A673 (cell line): ENCODE results near the gene HES5. TPM values are rescaled to one million over a fixed set of nuclear protein-coding genes. Genes with fewer than 3 reads are reported as not detected.

Experiments
- BruUV-seq: library from RNA; stranded (reverse); fragments of 400-500 nt; replicated peaks from 2 replicates; lab custom pipeline; 2021; lab: Mats Ljungman, UMichigan
- CTCF ChIA-PET: fragments of 300-600 bp; sonication (Branson Sonifier 250); formaldehyde crosslinking; loops from one replicate; lab custom pipeline; 2022; ENCODE audit warnings: antibody characterized with exemption; lab: Charles Lee
- POLR2A ChIA-PET: fragments of 300-600 bp; sonication (Branson Sonifier 250); formaldehyde crosslinking; loops from one replicate; lab custom pipeline; 2022; ENCODE audit warnings: antibody characterized with exemption; ENCODE audit not compliant: low non-redundant PET; lab: Charles Lee
- DNase-seq: peaks from one replicate; pipeline ENCODE4 v3.0.0-alpha.2; 2015; ENCODE audit warnings: low spot score
- H3K27ac ChIP-seq: fragments of 200-600 bp; sonication (generic); 2 replicates; pipeline ENCODE4 v1.5.1; 2016; ENCODE audit warnings: mixed run types, low read depth, mild to moderate bottlenecking, mixed read lengths, antibody characterized with exemption, low read length; ENCODE audit not compliant: poor library complexity, severe bottlenecking
- H3K27me3 ChIP-seq: fragments of 200-600 bp; sonication (generic); replicated peaks from 2 replicates; pipeline ENCODE4 v1.6.1; 2017; ENCODE audit warnings: mixed run types, low read depth, mild to moderate bottlenecking, mixed read lengths, antibody characterized with exemption, low read length; ENCODE audit not compliant: insufficient read depth, poor library complexity
- H3K36me3 ChIP-seq: fragments of 200-600 bp; sonication (generic); 2 replicates; pipeline ENCODE4 v1.6.1; 2016; ENCODE audit warnings: mixed run types, mild to moderate bottlenecking, mixed read lengths, antibody characterized with exemption, low read length; ENCODE audit not compliant: insufficient read depth, poor library complexity, severe bottlenecking
- H3K4me1 ChIP-seq: fragments of 200-600 bp; sonication (generic); 2 replicates; pipeline ENCODE4 v1.6.1; 2017; ENCODE audit warnings: mixed run types, mild to moderate bottlenecking, mixed read lengths, antibody characterized with exemption, low read length; ENCODE audit not compliant: insufficient read depth, poor library complexity, severe bottlenecking
- H3K4me3 ChIP-seq: fragments of 200-600 bp; sonication (generic); 2 replicates; pipeline ENCODE4 v1.5.1; 2016; ENCODE audit warnings: low read depth, mixed run types, mild to moderate bottlenecking, mixed read lengths, low read length; ENCODE audit not compliant: poor library complexity, severe bottlenecking
- H3K9me3 ChIP-seq: fragments of 200-600 bp; sonication (generic); 2 replicates; pipeline ENCODE4 v1.6.1; 2016; ENCODE audit warnings: mixed run types, low read depth, mild to moderate bottlenecking, mixed read lengths, antibody characterized with exemption, low read length; ENCODE audit not compliant: poor library complexity, severe bottlenecking
- CTCF ChIP-seq: fragments of 300-800, 200-600 bp; sonication (generic); conservative IDR thresholded peaks from 2 replicates; pipeline ENCODE4 v1.5.1; 2017; ENCODE audit warnings: low read depth, mild to moderate bottlenecking, antibody characterized with exemption, low read length, moderate library complexity, mixed read lengths
- EZH2 ChIP-seq: fragments of 200-600 bp; sonication (generic); IDR thresholded peaks from 2 replicates; pipeline ENCODE4 v1.6.1; 2017; ENCODE audit warnings: borderline replicate concordance, low read depth, mild to moderate bottlenecking, mixed read lengths, antibody characterized with exemption, low read length; ENCODE audit not compliant: poor library complexity, severe bottlenecking
- intact Hi-C: fragments of 100-400 bp; cut with micrococcal nuclease; formaldehyde crosslinking; loops from one replicate; pipeline ENCODE4 v1.10.0; 2022; ENCODE audit not compliant: unreplicated experiment
- total RNA-seq: library from RNA; stranded (reverse); gene quantifications from 2 replicates; pipeline ENCODE4 v1.2.3, GENCODE V29; 2021

Gene HES5
- total RNA-seq, 1 experiment from 2014 or later: not detected

- BruUV-seq: no TSS peak
- no peak overlapping the region for H3K27ac ChIP-seq
- intact Hi-C loops: no loop called here
- ChIA-PET POLR2A (no interaction called here), CTCF (no interaction called here)
- TF ChIP-seq CTCF: no peak
- no peak for TF ChIP-seq EZH2
- no peak for DNase-seq
- H3K4me3 ChIP-seq: no peak overlapping the region
- H3K4me1 ChIP-seq: no peaks in the 10 kb centered on the region
- H3K36me3 ChIP-seq: peaks cover 30% of the 10 kb centered on the region
- H3K9me3 ChIP-seq: no peaks in the 10 kb centered on the region
- no peaks in the 10 kb centered on the region for H3K27me3 ChIP-seq
These were observed 22.3 kb downstream of the HES5 start for GRCh38 chr1:2507744-2508155.

DNA sequence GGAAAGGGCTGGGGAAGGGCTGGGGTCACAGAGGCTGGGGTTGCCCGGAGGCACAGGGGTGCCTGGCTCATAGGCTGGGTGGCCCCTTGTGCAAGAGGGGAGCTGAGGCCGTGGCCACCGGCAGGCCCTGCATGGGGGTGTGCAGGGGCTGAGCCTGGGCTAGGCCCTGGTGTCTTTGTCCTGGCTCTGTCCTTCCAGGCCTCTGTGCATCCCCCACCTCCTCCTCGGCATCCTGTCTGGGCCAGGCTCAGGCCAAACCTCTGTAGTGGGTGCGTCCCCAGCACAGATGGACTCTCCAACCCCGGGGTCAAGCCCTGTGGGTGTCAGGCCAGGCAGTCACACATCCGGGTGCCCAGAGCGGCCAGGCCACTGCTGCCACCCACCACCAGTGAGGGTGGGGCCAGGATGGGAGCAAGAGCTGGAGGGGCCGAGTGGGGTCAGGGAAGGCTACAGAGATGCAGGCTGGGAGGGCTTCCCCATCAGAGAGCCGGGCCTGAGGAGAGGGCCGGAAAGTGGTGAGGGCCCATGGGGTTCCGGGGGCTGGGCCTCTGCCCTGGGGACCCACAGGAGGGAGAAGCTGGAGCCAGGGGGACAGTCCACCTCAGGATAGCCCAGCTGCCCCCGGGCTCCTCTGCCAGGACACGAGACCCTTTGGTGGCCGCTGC is 23.0 kb downstream of the HES5 start:
- BruUV-seq: no TSS peak
- no peak overlapping the region for H3K27ac ChIP-seq

GRCh38 chr1:2506007-2506860 is 23.8 kb downstream of the HES5 start:
- no peak for DNase-seq
- H3K4me1 ChIP-seq: no peaks in the 10 kb centered on the region
- CTCF ChIA-PET: no interaction called here
- H3K27me3 ChIP-seq: no peaks in the 10 kb centered on the region
- intact Hi-C loops: no loop called here
- no peak for TF ChIP-seq CTCF
- TF ChIP-seq EZH2: no peak
- POLR2A ChIA-PET: no interaction called here
- H3K4me3 ChIP-seq: no peak overlapping the region
- no TSS peak for BruUV-seq
- H3K9me3 ChIP-seq: no peaks in the 10 kb centered on the region
- H3K27ac ChIP-seq: no peak overlapping the region
- peaks cover 18% of the 10 kb centered on the region for H3K36me3 ChIP-seq

More for the DNA sequence above, 23.0 kb downstream of the HES5 start:
- no peaks in the 10 kb centered on the region for H3K27me3 ChIP-seq
- CTCF ChIA-PET: no interaction called here
- POLR2A ChIA-PET: no interaction called here
- H3K36me3 ChIP-seq: peaks cover 26% of the 10 kb centered on the region
- TF ChIP-seq EZH2 (no peak), CTCF (no peak)
- DNase-seq: no peak
- H3K4me1 ChIP-seq: no peaks in the 10 kb centered on the region
- intact Hi-C loops: no loop called here
- no peaks in the 10 kb centered on the region for H3K9me3 ChIP-seq
- H3K4me3 ChIP-seq: no peak overlapping the region
